Cardiac fibroblast (primary cell): Measurements from ENCODE around the gene P3H2.
"Not testable (repeated sequence)": the region's sequence is repeated elsewhere in the genome, so short reads cannot be mapped to it uniquely, and the experiment has no call there.

ENCODE experiments used
- DNase-seq, 2 donors: peaks; one replicate each; pipeline versions ENCODE4 v3.0.0 to v3.0.0-alpha.2; 2010; ENCODE audit warnings: low read depth in 2 of 2
- H3K4me3 ChIP-seq, 2 donors: replicated peaks in 1 of 2; 1 replicate in 1 of 2; 2 replicates in 1 of 2; pipeline ENCODE4 v1.5.1; 2011; ENCODE audit warnings: low read depth in 2 of 2, low read length in 2 of 2, mild to moderate bottlenecking in 2 of 2, moderate library complexity in 1 of 2
- CTCF ChIP-seq: IDR thresholded peaks from one replicate; pipeline ENCODE4 v1.5.1; 2011; ENCODE audit warnings: low read depth, mild to moderate bottlenecking, low read length, inconsistent platforms

The P3H2 gene

GRCh38 chr3:189974359-189974758, 146.3 kb downstream of the P3H2 start:
- H3K4me3 ChIP-seq, result no peak overlapping the region
- TF ChIP-seq CTCF, result no peak
- no peak for DNase-seq

- TF ChIP-seq CTCF, result peak; percentile 79
- DNase-seq, result peak; percentile 71 to 79
- no peak overlapping the region for H3K4me3 ChIP-seq
Measured at GRCh38 chr3:189967254-189967865, 153.3 kb downstream of the P3H2 start.

GRCh38 chr3:189966843-189967242, 153.9 kb downstream of the P3H2 start:
- H3K4me3 ChIP-seq, result no peak overlapping the region
- no peak for DNase-seq
- no peak for TF ChIP-seq CTCF

- H3K4me3 ChIP-seq, result no peak overlapping the region
- no peak for DNase-seq
- TF ChIP-seq CTCF, result no peak
Measured at GRCh38 chr3:189964623-189965332, 155.9 kb downstream of the P3H2 start.

GRCh38 chr3:189962466-189962865, 158.2 kb downstream of the P3H2 start:
- no peak overlapping the region for H3K4me3 ChIP-seq
- no peak for DNase-seq
- TF ChIP-seq CTCF, result no peak

GRCh38 chr3:189961522-189962161, 159.1 kb downstream of the P3H2 start:
- no peak overlapping the region for H3K4me3 ChIP-seq
- peak; percentile 84 for TF ChIP-seq CTCF
- peak; percentile 84 to 90 for DNase-seq

GRCh38 chr3:189961086-189961485, 159.6 kb downstream of the P3H2 start:
- not testable (repeated sequence) for H3K4me3 ChIP-seq, DNase-seq
